Endothelial cell (in vitro differentiated cells): Measurements from ENCODE around the gene PLSCR3. TPM values are rescaled to one million over a fixed set of nuclear protein-coding genes. Genes with fewer than 3 reads are reported as not detected.
A peak's percentile ranks its signal among the peaks of the same experiment; 100 is the strongest.

Experiments used
- DNase-seq: peaks from one replicate; pipeline ENCODE4 v3.0.0; 2021; ENCODE audit warnings: low spot score
- H3K27ac Mint-ChIP-seq: one replicate; pipeline ENCODE4 v1.8.0; 2021; ENCODE audit warnings: mixed read lengths, inconsistent platforms; ENCODE audit not compliant: unreplicated experiment
- H3K27me3 Mint-ChIP-seq: one replicate; pipeline ENCODE4 v1.8.0; 2021; ENCODE audit warnings: mild to moderate bottlenecking, moderate library complexity, mixed read lengths, inconsistent platforms; ENCODE audit not compliant: unreplicated experiment
- H3K36me3 Mint-ChIP-seq: one replicate; pipeline ENCODE4 v1.8.0; 2021; ENCODE audit warnings: mild to moderate bottlenecking, low read depth, mixed read lengths, inconsistent platforms; ENCODE audit not compliant: unreplicated experiment
- H3K4me1 Mint-ChIP-seq: one replicate; pipeline ENCODE4 v1.8.0; 2021; ENCODE audit warnings: mild to moderate bottlenecking, mixed read lengths, inconsistent platforms; ENCODE audit not compliant: unreplicated experiment
- H3K4me3 Mint-ChIP-seq: one replicate; pipeline ENCODE4 v1.8.0; 2021; ENCODE audit warnings: mild to moderate bottlenecking, mixed read lengths, inconsistent platforms; ENCODE audit not compliant: unreplicated experiment
- H3K9me3 Mint-ChIP-seq: one replicate; pipeline ENCODE4 v1.8.0; 2021; ENCODE audit warnings: mixed read lengths, inconsistent platforms; ENCODE audit not compliant: unreplicated experiment
- CTCF ChIP-seq: fragments of 200-600 bp; sonication (generic); IDR thresholded peaks from one replicate; pipeline ENCODE4 v1.5.0; 2021; ENCODE audit warnings: antibody characterized with exemption; ENCODE audit not compliant: unreplicated experiment
- total RNA-seq: library from RNA; stranded (reverse); fragmentation: NEBNext Ultra II Directional; extraction: Animal tissue kit (Norgen Biotek cat#: 25700); gene quantifications from one replicate; pipeline ENCODE4 v1.2.1, GENCODE V29; 2021; ENCODE audit not compliant: unreplicated experiment

Gene PLSCR3
- total RNA-seq, 1 donor from 2014 or later: 74.2 TPM

GRCh38 chr17:7352503-7352889, 41.8 kb downstream of the PLSCR3 start:
- no peaks in the 10 kb centered on the region for H3K36me3 Mint-ChIP-seq
- no peak for TF ChIP-seq CTCF
- H3K4me3 Mint-ChIP-seq: peak overlapping the region; percentile 91
- H3K4me1 Mint-ChIP-seq: peaks cover 10% of the 10 kb centered on the region
- peaks cover 16% of the 10 kb centered on the region for H3K27me3 Mint-ChIP-seq
- H3K9me3 Mint-ChIP-seq: no peaks in the 10 kb centered on the region
- DNase-seq: no peak
- H3K27ac Mint-ChIP-seq: peak overlapping the region; percentile 70

- Mint-ChIP-seq H3K27ac (peak within 1 kb of the TSS; percentile 70), H3K36me3 (no peaks in the 10 kb centered on the region), H3K27me3 (peaks cover 16% of the 10 kb centered on the region), H3K9me3 (no peaks in the 10 kb centered on the region), H3K4me3 (peak within 1 kb of the TSS; percentile 91), H3K4me1 (peaks cover 10% of the 10 kb centered on the region)
- TF ChIP-seq CTCF: no peak
- peak; percentile 61 for DNase-seq
These were observed 42.4 kb downstream of the PLSCR3 start, which contains the start of gene KCTD11 for GRCh38 chr17:7351665-7352502. TSS of gene KCTD11 (plus strand) at chr17:7352162.

- H3K27me3 Mint-ChIP-seq: peaks cover 12% of the 10 kb centered on the region
- TF ChIP-seq CTCF: no peak
- no peak for DNase-seq
- peaks cover 10% of the 10 kb centered on the region for H3K4me1 Mint-ChIP-seq
- H3K36me3 Mint-ChIP-seq: no peaks in the 10 kb centered on the region
- H3K9me3 Mint-ChIP-seq: no peaks in the 10 kb centered on the region
- no peak overlapping the region for H3K27ac Mint-ChIP-seq
- peak overlapping the region; percentile 47 for H3K4me3 Mint-ChIP-seq
These were observed 45.7 kb downstream of the PLSCR3 start for GRCh38 chr17:7348478-7349242.

- no peak overlapping the region for H3K4me3 Mint-ChIP-seq
- H3K27ac Mint-ChIP-seq: no peak overlapping the region
- peaks cover 10% of the 10 kb centered on the region for H3K27me3 Mint-ChIP-seq
- H3K36me3 Mint-ChIP-seq: no peaks in the 10 kb centered on the region
- H3K9me3 Mint-ChIP-seq: no peaks in the 10 kb centered on the region
- peaks cover 10% of the 10 kb centered on the region for H3K4me1 Mint-ChIP-seq
- no peak for TF ChIP-seq CTCF
- DNase-seq: no peak
These were observed 46.5 kb downstream of the PLSCR3 start for GRCh38 chr17:7347630-7348477.
